GM18507 (cell line): Measurements from ENCODE around the gene NACC2.

Source experiments
- DNase-seq: peaks from one replicate; pipeline ENCODE4 v3.0.0; 2011; ENCODE audit warnings: low read depth; ENCODE audit not compliant: insufficient read length; ENCODE audit errors: extremely low spot score
- FAIRE-seq: peaks from 2 replicates; lab custom pipeline; 2011; peaks lifted over from hg19 to GRCh38; lab: Jason Lieb, UNC

Gene NACC2

GRCh38 chr9:136131629-136132511 lies 36.8 kb upstream of the NACC2 start:
- no peak for FAIRE-seq
- DNase-seq, result no peak

- DNase-seq (no peak), FAIRE-seq (no peak)
Observed at GRCh38 chr9:136129176-136129575, 34.1 kb upstream of the NACC2 start.

GRCh38 chr9:136128436-136128835 lies 33.3 kb upstream of the NACC2 start:
- DNase-seq (no peak), FAIRE-seq (no peak)

GRCh38 chr9:136127313-136127712 lies 32.2 kb upstream of the NACC2 start:
- no peak for FAIRE-seq
- no peak for DNase-seq

- FAIRE-seq, result no peak
- no peak for DNase-seq
Observed at GRCh38 chr9:136124976-136125692, 30.0 kb upstream of the NACC2 start.

- DNase-seq (no peak), FAIRE-seq (peak; percentile 79)
Observed at GRCh38 chr9:136122425-136123383, 27.6 kb upstream of the NACC2 start.

- FAIRE-seq, result no peak
- no peak for DNase-seq
Observed at GRCh38 chr9:136121801-136122200, 26.7 kb upstream of the NACC2 start.

- DNase-seq (no peak), FAIRE-seq (no peak)
Observed at GRCh38 chr9:136120438-136120844, 25.4 kb upstream of the NACC2 start.

- FAIRE-seq (no peak), DNase-seq (no peak)
Observed at GRCh38 chr9:136119883-136120393, 24.8 kb upstream of the NACC2 start.

GRCh38 chr9:136119061-136119882 lies 24.2 kb upstream of the NACC2 start:
- no peak for DNase-seq

GRCh38 chr9:136118320-136119060 lies 23.4 kb upstream of the NACC2 start, which contains the start of gene TMEM250:
TSS of gene TMEM250 (minus strand) at chr9:136118875. CDS start at chr9:136116900, 1,975 bp downstream.
- DNase-seq (peak; percentile 91), FAIRE-seq (peak; percentile 99)

More at GRCh38 chr9:136119061-136119882, 24.2 kb upstream of the NACC2 start:
- FAIRE-seq, result no peak

GRCh38 chr9:136117916-136118319 lies 22.8 kb upstream of the NACC2 start:
- DNase-seq, result no peak
- no peak for FAIRE-seq

- FAIRE-seq (peak; percentile 46), DNase-seq (no peak)
Observed at GRCh38 chr9:136117291-136117915, 22.3 kb upstream of the NACC2 start.

- DNase-seq, result no peak
- FAIRE-seq, result no peak
Observed at GRCh38 chr9:136116360-136117098, 21.4 kb upstream of the NACC2 start.

- no peak for DNase-seq
- FAIRE-seq, result no peak
Observed at GRCh38 chr9:136115641-136116359, 20.7 kb upstream of the NACC2 start.

GRCh38 chr9:136115206-136115605 lies 20.1 kb upstream of the NACC2 start:
- no peak for DNase-seq
- no peak for FAIRE-seq
